DMS153 (cell line): ENCODE results near the gene DNAL4.

Experiments used
- DNase-seq: peaks from one replicate; lab custom pipeline; 2025; lab: John Stamatoyannopoulos, UW

DNAL4 gene

GRCh38 chr22:38784856-38785255, 9.1 kb downstream of the DNAL4 start:
- no peak for DNase-seq

GRCh38 chr22:38784035-38784434, 9.9 kb downstream of the DNAL4 start:
- DNase-seq: no peak

GRCh38 chr22:38783095-38783615, 10.8 kb downstream of the DNAL4 start:
- DNase-seq: no peak

- no peak for DNase-seq
Observed at GRCh38 chr22:38782402-38783094, 11.4 kb downstream of the DNAL4 start.

- no peak for DNase-seq
Observed at GRCh38 chr22:38781033-38781432, 12.9 kb downstream of the DNAL4 start.

GRCh38 chr22:38777087-38777671, 16.8 kb downstream of the DNAL4 start:
- no peak for DNase-seq

- no peak for DNase-seq
Observed at GRCh38 chr22:38776086-38776485, 17.9 kb downstream of the DNAL4 start.

GRCh38 chr22:38775656-38776055, 18.3 kb downstream of the DNAL4 start:
- no peak for DNase-seq

- DNase-seq: no peak
Observed at GRCh38 chr22:38774496-38775166, 19.3 kb downstream of the DNAL4 start.

- DNase-seq: no peak
Observed at GRCh38 chr22:38773363-38773946, 20.5 kb downstream of the DNAL4 start.

GRCh38 chr22:38772623-38772873, 21.4 kb downstream of the DNAL4 start:
- DNase-seq: no peak

- DNase-seq: no peak
Observed at GRCh38 chr22:38770257-38770949, 23.5 kb downstream of the DNAL4 start.

- DNase-seq: no peak
Observed at GRCh38 chr22:38768036-38768435, 25.9 kb downstream of the DNAL4 start.

- no peak for DNase-seq
Observed at GRCh38 chr22:38767313-38767712, 26.6 kb downstream of the DNAL4 start.

GRCh38 chr22:38766076-38766777, 27.7 kb downstream of the DNAL4 start:
- peak; percentile 61 for DNase-seq

- DNase-seq: no peak
Observed at GRCh38 chr22:38762551-38762983, 31.4 kb downstream of the DNAL4 start.

GRCh38 chr22:38761202-38762162, 32.5 kb downstream of the DNAL4 start:
- no peak for DNase-seq

- no peak for DNase-seq
Observed at GRCh38 chr22:38760477-38761201, 33.3 kb downstream of the DNAL4 start.

GRCh38 chr22:38759005-38759404, 34.9 kb downstream of the DNAL4 start:
- DNase-seq: no peak
